ENCODE measurements around the gene C11orf52.
A peak's percentile ranks its signal among the peaks of the same experiment; 100 is the strongest.

The C11orf52 gene

GRCh38 chr11:111942829-111943228 lies 24.1 kb downstream of the C11orf52 start:
- H3K79me2 ChIP-seq (ENCODE audit: control insufficient read depth, insufficient read depth, low read length, poor library complexity): no peaks in the 10 kb centered on the region
- no peak overlapping the region for H2BK120ac ChIP-seq (ENCODE audit: insufficient read depth, low read length, poor library complexity)
- WGBS (ENCODE audit: extremely low coverage, insufficient coverage, insufficient read length): no CpG with 5 or more reads among the region's 7 CpGs
- H3K23ac ChIP-seq (ENCODE audit: low read length): no peak overlapping the region
- H3K27ac ChIP-seq (ENCODE audit: low read depth, low read length): no peak overlapping the region
- H2BK12ac ChIP-seq (ENCODE audit: low read length): no peak overlapping the region
- H3K4ac ChIP-seq (ENCODE audit: low read depth, low read length): no peak overlapping the region
- no peak overlapping the region for H3K14ac ChIP-seq (ENCODE audit: low read length)
- no peaks in the 10 kb centered on the region for H3K9me3 ChIP-seq (ENCODE audit: insufficient read depth, low read depth, low read length)
- DNase-seq: no peak
- H3K4me2 ChIP-seq (ENCODE audit: low read length): no peak overlapping the region
- H3K4me1 ChIP-seq (ENCODE audit: control insufficient read depth in 1 of 2, insufficient read depth in 2 of 2, low read length in 2 of 2): peaks cover 0 to 2% of the 10 kb centered on the region in 2 experiments
- no peak overlapping the region for H3K18ac ChIP-seq (ENCODE audit: low read length)
- H4K91ac ChIP-seq (ENCODE audit: low read depth, low read length): no peak overlapping the region
- no peaks in the 10 kb centered on the region for H3K36me3 ChIP-seq (ENCODE audit: control insufficient read depth in 1 of 2, insufficient read depth in 2 of 2, low read length in 2 of 2)
- no peaks in the 10 kb centered on the region for H3K79me1 ChIP-seq (ENCODE audit: low read length)
- H3K9ac ChIP-seq (ENCODE audit: low read length): no peak overlapping the region
- H4K8ac ChIP-seq (ENCODE audit: low read depth, low read length): no peak overlapping the region
- H2BK5ac ChIP-seq (ENCODE audit: low read depth, low read length, poor library complexity): no peak overlapping the region
- H2AK5ac ChIP-seq (ENCODE audit: low read length): no peak overlapping the region
- no peak overlapping the region for H2AFZ ChIP-seq (ENCODE audit: insufficient read depth, low read length, poor library complexity)
- no peaks in the 10 kb centered on the region for H3K27me3 ChIP-seq (ENCODE audit: insufficient read depth, low read length)
- no peak overlapping the region for H3K4me3 ChIP-seq (ENCODE audit: low read depth, low read length)
- no peak overlapping the region for H4K12ac ChIP-seq (ENCODE audit: low read depth, low read length)

DNA sequence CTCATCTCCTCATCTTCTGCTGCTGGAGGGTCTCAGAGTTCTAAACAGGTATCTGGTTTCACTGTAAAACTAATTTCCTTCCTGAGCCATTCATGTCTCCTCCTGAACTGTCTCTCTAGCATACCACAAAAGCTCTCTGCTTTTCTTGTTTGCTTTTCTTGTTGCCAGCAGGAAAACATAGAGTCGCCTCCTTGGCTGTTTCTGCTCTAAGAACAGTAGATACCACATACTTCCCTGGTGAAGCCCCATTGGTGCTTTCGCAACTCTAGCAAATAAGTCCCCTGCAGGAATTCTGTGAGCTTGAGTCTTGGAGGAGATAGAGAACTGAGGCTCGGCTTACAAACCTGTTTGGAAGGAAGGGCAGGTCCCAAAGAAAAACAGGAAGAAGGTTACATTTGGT lies 25.4 kb downstream of the C11orf52 start:
- Histone ChIP-seq H4K12ac (ENCODE audit: low read depth, low read length) (no peak overlapping the region), H3K14ac (ENCODE audit: low read length) (no peak overlapping the region), H2BK5ac (ENCODE audit: low read depth, low read length, poor library complexity) (no peak overlapping the region), H4K8ac (ENCODE audit: low read depth, low read length) (no peak overlapping the region), H2AK5ac (ENCODE audit: low read length) (no peak overlapping the region), H3K4me2 (ENCODE audit: low read length) (no peak overlapping the region), H3K23ac (ENCODE audit: low read length) (no peak overlapping the region), H3K4me3 (ENCODE audit: low read depth, low read length) (no peak overlapping the region), H3K36me3 (ENCODE audit: control insufficient read depth in 1 of 2, insufficient read depth in 2 of 2, low read length in 2 of 2) (no peaks in the 10 kb centered on the region), H3K18ac (ENCODE audit: low read length) (no peak overlapping the region), H3K79me2 (ENCODE audit: control insufficient read depth, insufficient read depth, low read length, poor library complexity) (no peaks in the 10 kb centered on the region), H3K79me1 (ENCODE audit: low read length) (no peaks in the 10 kb centered on the region), H2BK12ac (ENCODE audit: low read length) (no peak overlapping the region), H4K91ac (ENCODE audit: low read depth, low read length) (no peak overlapping the region), H3K4me1 (ENCODE audit: control insufficient read depth in 1 of 2, insufficient read depth in 2 of 2, low read length in 2 of 2) (peaks cover 0 to 2% of the 10 kb centered on the region in 2 experiments), H3K4ac (ENCODE audit: low read depth, low read length) (no peak overlapping the region), H3K27me3 (ENCODE audit: insufficient read depth, low read length) (no peaks in the 10 kb centered on the region), H3K9me3 (ENCODE audit: insufficient read depth, low read depth, low read length) (no peaks in the 10 kb centered on the region), H2AFZ (ENCODE audit: insufficient read depth, low read length, poor library complexity) (no peak overlapping the region), H3K27ac (ENCODE audit: low read depth, low read length) (no peak overlapping the region), H3K9ac (ENCODE audit: low read length) (no peak overlapping the region), H2BK120ac (ENCODE audit: insufficient read depth, low read length, poor library complexity) (no peak overlapping the region)
- DNase-seq: peak; percentile 40 to 68
- WGBS (ENCODE audit: extremely low coverage, insufficient coverage, insufficient read length): no CpG with 5 or more reads among the region's 3 CpGs

- Histone ChIP-seq H3K9me3 (ENCODE audit: insufficient read depth, low read depth, low read length) (no peaks in the 10 kb centered on the region), H3K4me2 (ENCODE audit: low read length) (no peak overlapping the region), H3K14ac (ENCODE audit: low read length) (no peak overlapping the region), H3K9ac (ENCODE audit: low read length) (no peak overlapping the region), H4K12ac (ENCODE audit: low read depth, low read length) (no peak overlapping the region), H4K8ac (ENCODE audit: low read depth, low read length) (no peak overlapping the region), H2AK5ac (ENCODE audit: low read length) (no peak overlapping the region), H3K4me1 (ENCODE audit: control insufficient read depth in 1 of 2, insufficient read depth in 2 of 2, low read length in 2 of 2) (peaks cover 0 to 2% of the 10 kb centered on the region in 2 experiments), H3K18ac (ENCODE audit: low read length) (no peak overlapping the region), H3K36me3 (ENCODE audit: control insufficient read depth in 1 of 2, insufficient read depth in 2 of 2, low read length in 2 of 2) (no peaks in the 10 kb centered on the region), H3K79me1 (ENCODE audit: low read length) (no peaks in the 10 kb centered on the region), H3K4ac (ENCODE audit: low read depth, low read length) (no peak overlapping the region), H3K27me3 (ENCODE audit: insufficient read depth, low read length) (no peaks in the 10 kb centered on the region), H2AFZ (ENCODE audit: insufficient read depth, low read length, poor library complexity) (no peak overlapping the region), H4K91ac (ENCODE audit: low read depth, low read length) (no peak overlapping the region), H3K23ac (ENCODE audit: low read length) (no peak overlapping the region), H3K4me3 (ENCODE audit: low read depth, low read length) (no peak overlapping the region), H3K79me2 (ENCODE audit: control insufficient read depth, insufficient read depth, low read length, poor library complexity) (no peaks in the 10 kb centered on the region), H2BK5ac (ENCODE audit: low read depth, low read length, poor library complexity) (no peak overlapping the region), H3K27ac (ENCODE audit: low read depth, low read length) (no peak overlapping the region), H2BK120ac (ENCODE audit: insufficient read depth, low read length, poor library complexity) (no peak overlapping the region), H2BK12ac (ENCODE audit: low read length) (no peak overlapping the region)
- no CpG with 5 or more reads among the region's 5 CpGs for WGBS (ENCODE audit: extremely low coverage, insufficient coverage, insufficient read length)
- DNase-seq: no peak
These were observed 25.9 kb downstream of the C11orf52 start for GRCh38 chr11:111944651-111945051.

- Histone ChIP-seq H2AFZ (ENCODE audit: insufficient read depth, low read length, poor library complexity) (no peak overlapping the region), H3K4me1 (ENCODE audit: control insufficient read depth in 1 of 2, insufficient read depth in 2 of 2, low read length in 2 of 2) (no peaks in the 10 kb centered on the region)
These were observed 26.5 kb downstream of the C11orf52 start for GRCh38 chr11:111945198-111945597.

More at GRCh38 chr11:111945198-111945597, 26.5 kb downstream of the C11orf52 start:
- Histone ChIP-seq H3K27me3 (ENCODE audit: insufficient read depth, low read length) (no peaks in the 10 kb centered on the region), H2BK12ac (ENCODE audit: low read length) (no peak overlapping the region), H2AK5ac (ENCODE audit: low read length) (no peak overlapping the region), H2BK5ac (ENCODE audit: low read depth, low read length, poor library complexity) (no peak overlapping the region), H4K12ac (ENCODE audit: low read depth, low read length) (no peak overlapping the region), H3K23ac (ENCODE audit: low read length) (no peak overlapping the region), H4K8ac (ENCODE audit: low read depth, low read length) (no peak overlapping the region), H3K9ac (ENCODE audit: low read length) (no peak overlapping the region), H3K36me3 (ENCODE audit: control insufficient read depth in 1 of 2, insufficient read depth in 2 of 2, low read length in 2 of 2) (no peaks in the 10 kb centered on the region), H3K27ac (ENCODE audit: low read depth, low read length) (no peak overlapping the region), H3K79me2 (ENCODE audit: control insufficient read depth, insufficient read depth, low read length, poor library complexity) (no peaks in the 10 kb centered on the region), H3K18ac (ENCODE audit: low read length) (no peak overlapping the region), H3K4me3 (ENCODE audit: low read depth, low read length) (no peak overlapping the region), H2BK120ac (ENCODE audit: insufficient read depth, low read length, poor library complexity) (no peak overlapping the region), H3K79me1 (ENCODE audit: low read length) (no peaks in the 10 kb centered on the region), H3K14ac (ENCODE audit: low read length) (no peak overlapping the region), H4K91ac (ENCODE audit: low read depth, low read length) (no peak overlapping the region), H3K4me2 (ENCODE audit: low read length) (no peak overlapping the region), H3K4ac (ENCODE audit: low read depth, low read length) (no peak overlapping the region), H3K9me3 (ENCODE audit: insufficient read depth, low read depth, low read length) (no peaks in the 10 kb centered on the region)
- DNase-seq: no peak
- no CpG with 5 or more reads among the region's 1 CpG for WGBS (ENCODE audit: extremely low coverage, insufficient coverage, insufficient read length)

All from trophoblast cell (in vitro differentiated cells and primary cell).